Activated naive CD4-positive, alpha-beta T cell treated with anti-CD3 and anti-CD28 coated beads, Interleukin-2, amount 10 ng/mL, durations not matched to agents 7 days and 5 days (primary cell): ENCODE results near the gene TSPEAR.

Experiments used
- CTCF ChIA-PET: fragments of 350-600 bp; sonication (Branson Sonifier 250); formaldehyde crosslinking; loops from one replicate; lab custom pipeline; 2021; ENCODE audit warnings: antibody characterized with exemption; lab: Charles Lee
- DNase-seq: peaks from one replicate; pipeline ENCODE4 v3.0.0-alpha.2; 2020
- H3K27ac Mint-ChIP-seq: one replicate; pipeline ENCODE4 v1.8.0; 2021; ENCODE audit warnings: mild to moderate bottlenecking, moderate library complexity, mixed read lengths
- H3K27me3 Mint-ChIP-seq: one replicate; pipeline ENCODE4 v1.8.0; 2021; ENCODE audit warnings: mild to moderate bottlenecking, mixed read lengths
- H3K36me3 Mint-ChIP-seq: one replicate; pipeline ENCODE4 v1.8.0; 2021; ENCODE audit warnings: mixed read lengths
- H3K4me1 Mint-ChIP-seq: one replicate; pipeline ENCODE4 v1.8.0; 2021; ENCODE audit warnings: mixed read lengths
- H3K4me3 Mint-ChIP-seq: one replicate; pipeline ENCODE4 v1.8.0; 2021; ENCODE audit warnings: mild to moderate bottlenecking, moderate library complexity, mixed read lengths
- H3K9me3 Mint-ChIP-seq: one replicate; pipeline ENCODE4 v1.8.0; 2021; ENCODE audit warnings: mixed read lengths

Gene TSPEAR

DNA sequence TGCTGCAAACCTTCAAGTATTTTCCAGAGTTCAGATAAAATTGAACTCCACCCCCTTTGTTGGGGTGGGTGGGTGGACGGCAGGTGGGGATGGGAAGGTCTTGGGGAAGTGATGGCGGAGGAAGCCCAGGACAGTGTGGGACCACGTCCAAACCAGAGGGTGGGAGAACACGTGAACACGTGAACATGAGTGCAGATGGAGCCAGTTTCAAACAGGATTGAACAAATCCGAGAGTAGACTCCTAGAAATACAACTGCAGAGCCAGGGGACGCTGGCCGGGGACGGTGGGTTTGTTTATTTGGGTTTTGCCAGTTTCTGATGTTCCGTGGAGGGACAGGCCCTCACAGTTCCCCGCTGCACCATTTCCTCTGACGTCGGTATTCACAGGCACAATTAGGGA lies 163.0 kb downstream of the TSPEAR start:
- Mint-ChIP-seq H3K4me1 (peaks cover 22% of the 10 kb centered on the region), H3K27ac (peak overlapping the region; percentile 64), H3K4me3 (no peak overlapping the region), H3K9me3 (peaks cover 23% of the 10 kb centered on the region), H3K36me3 (peaks cover 21% of the 10 kb centered on the region), H3K27me3 (peaks cover 29% of the 10 kb centered on the region)
- CTCF ChIA-PET = interaction anchor here (0.7 kb wide), 1 partner anchor 49 kb away, joined by 3 read pairs; no protein-coding TSS in a partner anchor
- DNase-seq = no peak

DNA sequence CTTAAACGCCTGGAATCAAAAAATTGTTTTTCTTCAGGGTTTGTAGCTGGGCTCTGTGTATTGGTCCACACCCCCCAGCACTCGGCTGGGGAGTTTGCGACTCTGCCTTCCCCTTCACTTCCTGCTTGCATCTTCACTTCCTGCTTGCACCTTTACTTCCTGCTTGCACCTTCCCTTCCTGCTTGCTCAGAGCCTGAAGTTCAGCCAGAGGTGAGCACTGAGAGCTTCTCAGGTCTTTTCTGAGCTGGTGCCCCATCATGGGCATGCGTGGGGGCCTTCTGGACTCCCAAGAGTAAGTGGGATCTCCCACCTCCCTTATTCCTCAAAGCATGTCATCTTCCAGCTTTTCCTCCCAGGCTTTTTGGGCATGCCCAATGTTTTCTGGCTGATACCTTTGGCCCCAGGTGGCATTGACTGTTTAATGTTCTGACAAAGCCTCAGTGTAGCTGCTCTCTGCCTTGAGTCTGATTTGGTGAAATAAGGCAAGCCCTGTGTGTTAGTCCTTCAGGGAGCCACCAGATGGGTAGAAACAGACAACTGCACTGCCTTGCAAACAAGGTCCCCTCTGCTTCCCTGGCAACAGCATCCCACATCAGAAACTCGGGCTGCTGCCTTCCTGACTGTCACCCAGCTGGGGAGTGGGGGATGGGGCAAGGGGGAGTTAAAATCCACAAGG lies 163.6 kb downstream of the TSPEAR start:
- Mint-ChIP-seq H3K4me1 (peaks cover 22% of the 10 kb centered on the region), H3K4me3 (peak overlapping the region; percentile 57), H3K9me3 (peaks cover 23% of the 10 kb centered on the region), H3K36me3 (peaks cover 21% of the 10 kb centered on the region), H3K27ac (peak overlapping the region; percentile 85), H3K27me3 (peaks cover 27% of the 10 kb centered on the region)
- peak; percentile 54 for DNase-seq
- CTCF ChIA-PET = no interaction called here

DNA sequence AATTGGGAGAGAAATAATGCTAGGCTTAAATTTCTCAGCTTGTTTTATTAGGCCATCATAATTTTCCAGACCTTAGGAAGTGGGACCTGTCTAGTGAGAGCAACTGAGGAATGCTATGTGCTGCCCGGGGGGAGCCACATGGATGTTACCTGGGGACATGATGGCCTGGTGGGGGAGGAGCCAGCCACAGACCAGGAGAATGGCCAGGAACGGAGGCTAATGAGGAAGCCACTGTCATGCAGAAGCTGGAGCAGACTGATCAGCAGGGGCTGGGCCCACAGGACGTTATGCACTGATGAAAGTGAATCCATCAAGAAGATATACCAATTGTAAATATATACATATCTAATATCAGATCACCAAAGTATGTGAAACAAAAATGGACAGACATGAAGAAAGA lies 166.8 kb downstream of the TSPEAR start:
- no peak overlapping the region for H3K4me3 Mint-ChIP-seq
- H3K4me1 Mint-ChIP-seq = peaks cover 22% of the 10 kb centered on the region
- CTCF ChIA-PET = no interaction called here
- peaks cover 19% of the 10 kb centered on the region for H3K36me3 Mint-ChIP-seq
- H3K27me3 Mint-ChIP-seq = peaks cover 11% of the 10 kb centered on the region
- no peak overlapping the region for H3K27ac Mint-ChIP-seq
- no peak for DNase-seq
- peaks cover 23% of the 10 kb centered on the region for H3K9me3 Mint-ChIP-seq

DNA sequence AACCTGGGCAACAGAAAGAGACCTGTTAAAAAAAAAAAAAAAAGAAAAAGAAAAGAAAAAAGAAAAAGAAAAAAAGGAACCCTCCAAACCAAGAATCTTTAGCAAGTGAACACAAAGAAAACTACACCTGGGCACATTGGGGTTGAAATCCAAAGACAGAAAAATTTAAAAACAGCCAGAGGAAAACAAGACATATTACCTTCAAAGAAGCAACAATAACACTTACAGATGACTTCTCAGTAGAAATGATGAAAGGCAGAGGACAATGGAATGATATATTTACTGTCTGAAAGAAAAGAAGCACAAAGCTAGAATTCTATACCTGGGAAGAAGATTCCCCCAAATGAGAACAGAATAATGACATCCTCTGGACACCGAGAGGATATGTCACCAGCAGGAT lies 168.7 kb downstream of the TSPEAR start:
- H3K27ac Mint-ChIP-seq = no peak overlapping the region
- no peak for DNase-seq
- H3K9me3 Mint-ChIP-seq = peaks cover 18% of the 10 kb centered on the region
- peaks cover 9% of the 10 kb centered on the region for H3K4me1 Mint-ChIP-seq
- CTCF ChIA-PET = no interaction called here
- peaks cover 15% of the 10 kb centered on the region for H3K36me3 Mint-ChIP-seq
- H3K4me3 Mint-ChIP-seq = no peak overlapping the region
- peaks cover 15% of the 10 kb centered on the region for H3K27me3 Mint-ChIP-seq

DNA sequence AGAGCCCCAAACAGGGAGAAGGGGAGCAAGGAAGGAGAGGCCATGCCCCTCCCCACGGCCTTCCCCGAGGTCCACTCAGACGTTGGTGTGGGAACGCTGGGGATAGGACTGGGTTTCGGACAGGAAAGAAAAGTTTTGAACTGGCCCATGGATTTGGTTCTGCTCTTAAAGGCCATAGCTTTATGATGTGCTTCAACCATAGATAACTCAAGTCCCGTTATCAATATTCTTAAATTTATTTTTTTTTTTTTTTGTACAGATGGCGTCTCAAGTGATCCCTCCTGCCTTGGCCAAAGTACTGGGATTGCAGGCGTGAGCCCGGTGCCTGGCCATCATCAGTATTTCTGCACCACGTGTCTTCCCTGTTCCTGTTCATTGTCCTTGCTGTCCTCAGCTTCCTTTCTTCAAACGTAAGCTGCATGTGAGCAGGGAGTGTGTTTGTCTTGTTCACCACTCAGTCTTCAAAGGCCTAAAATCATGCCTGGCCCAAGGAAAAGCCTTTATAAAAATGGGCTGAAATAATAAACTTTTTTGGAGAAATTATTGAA lies 170.6 kb downstream of the TSPEAR start:
- Mint-ChIP-seq H3K9me3 (peaks cover 5% of the 10 kb centered on the region), H3K36me3 (peaks cover 3% of the 10 kb centered on the region), H3K27me3 (peaks cover 21% of the 10 kb centered on the region), H3K27ac (no peak overlapping the region), H3K4me3 (no peak overlapping the region), H3K4me1 (no peaks in the 10 kb centered on the region)
- CTCF ChIA-PET = interaction anchor here (1.0 kb wide), 1 partner anchor 30 kb away, joined by 3 read pairs; no protein-coding TSS in a partner anchor
- no peak for DNase-seq

DNA sequence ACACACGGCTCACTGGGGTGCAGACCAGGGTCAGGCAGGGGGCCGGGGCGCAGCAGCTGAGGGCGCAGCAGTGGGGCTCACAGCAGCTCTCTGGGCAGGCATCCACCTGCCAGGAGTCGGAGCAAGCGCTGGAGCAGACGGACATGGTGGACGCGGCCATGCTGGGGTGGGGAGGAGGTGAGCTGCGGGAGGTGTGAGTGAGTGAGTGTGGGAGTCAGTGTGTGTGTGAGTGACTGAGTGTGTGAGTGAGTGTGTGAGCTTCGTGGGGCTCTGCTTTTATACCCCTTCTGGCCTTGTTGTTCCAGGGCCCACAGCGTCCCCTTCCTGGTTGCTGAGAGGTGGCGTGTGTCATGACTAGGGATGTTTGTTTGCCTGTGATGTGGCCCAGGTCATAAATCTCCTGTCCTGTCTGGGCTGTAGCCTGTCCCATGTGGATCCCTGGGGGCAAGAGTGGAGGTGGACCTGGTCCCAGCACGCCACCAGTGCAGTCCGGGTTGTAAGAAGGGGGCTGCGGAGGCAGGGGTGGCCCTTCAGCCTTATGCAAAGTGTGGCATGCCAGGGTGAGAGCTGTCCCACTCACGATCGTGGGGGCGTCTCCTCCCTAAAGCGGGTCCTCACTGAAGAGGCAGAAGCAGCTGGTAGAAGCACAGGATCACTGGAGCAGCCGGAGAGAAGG lies 171.2 kb downstream of the TSPEAR start, which contains the start of gene KRTAP10-1:
KRTAP10-1 (minus strand) TSS at position 205 of the 676 bp plus-strand sequence; CDS start at position 160, 45 bp downstream.
- H3K27me3 Mint-ChIP-seq = peaks cover 25% of the 10 kb centered on the region
- no peaks in the 10 kb centered on the region for H3K36me3 Mint-ChIP-seq
- no peak within 1 kb of the TSS for H3K27ac Mint-ChIP-seq
- DNase-seq = no peak
- H3K4me1 Mint-ChIP-seq = no peaks in the 10 kb centered on the region
- CTCF ChIA-PET = no interaction called here
- H3K9me3 Mint-ChIP-seq = no peaks in the 10 kb centered on the region
- no peak within 1 kb of the TSS for H3K4me3 Mint-ChIP-seq

DNA sequence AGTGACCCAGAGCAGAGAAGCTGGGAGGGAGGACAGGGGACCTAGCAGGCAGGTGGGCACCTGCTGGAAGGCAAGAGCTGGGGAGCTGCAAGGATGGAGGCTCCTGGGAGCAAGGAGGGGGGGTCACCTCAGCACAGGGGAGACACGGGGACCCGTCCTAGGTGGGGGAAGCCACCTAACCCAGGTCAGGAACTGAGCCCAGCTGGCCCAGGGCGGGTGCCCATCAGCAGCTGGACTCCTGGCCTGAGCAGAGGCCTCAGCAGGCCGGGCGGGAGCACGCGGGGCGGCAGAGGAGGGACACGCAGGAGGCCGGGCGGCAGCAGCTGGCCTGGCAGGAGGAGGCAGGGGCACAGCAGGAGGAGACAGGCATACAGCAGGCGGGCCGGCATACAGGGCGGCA lies 172.3 kb downstream of the TSPEAR start:
- Mint-ChIP-seq H3K4me3 (no peak overlapping the region), H3K27me3 (peaks cover 21% of the 10 kb centered on the region), H3K4me1 (no peaks in the 10 kb centered on the region), H3K36me3 (no peaks in the 10 kb centered on the region), H3K27ac (no peak overlapping the region), H3K9me3 (no peaks in the 10 kb centered on the region)
- DNase-seq = no peak
- CTCF ChIA-PET = no interaction called here

DNA sequence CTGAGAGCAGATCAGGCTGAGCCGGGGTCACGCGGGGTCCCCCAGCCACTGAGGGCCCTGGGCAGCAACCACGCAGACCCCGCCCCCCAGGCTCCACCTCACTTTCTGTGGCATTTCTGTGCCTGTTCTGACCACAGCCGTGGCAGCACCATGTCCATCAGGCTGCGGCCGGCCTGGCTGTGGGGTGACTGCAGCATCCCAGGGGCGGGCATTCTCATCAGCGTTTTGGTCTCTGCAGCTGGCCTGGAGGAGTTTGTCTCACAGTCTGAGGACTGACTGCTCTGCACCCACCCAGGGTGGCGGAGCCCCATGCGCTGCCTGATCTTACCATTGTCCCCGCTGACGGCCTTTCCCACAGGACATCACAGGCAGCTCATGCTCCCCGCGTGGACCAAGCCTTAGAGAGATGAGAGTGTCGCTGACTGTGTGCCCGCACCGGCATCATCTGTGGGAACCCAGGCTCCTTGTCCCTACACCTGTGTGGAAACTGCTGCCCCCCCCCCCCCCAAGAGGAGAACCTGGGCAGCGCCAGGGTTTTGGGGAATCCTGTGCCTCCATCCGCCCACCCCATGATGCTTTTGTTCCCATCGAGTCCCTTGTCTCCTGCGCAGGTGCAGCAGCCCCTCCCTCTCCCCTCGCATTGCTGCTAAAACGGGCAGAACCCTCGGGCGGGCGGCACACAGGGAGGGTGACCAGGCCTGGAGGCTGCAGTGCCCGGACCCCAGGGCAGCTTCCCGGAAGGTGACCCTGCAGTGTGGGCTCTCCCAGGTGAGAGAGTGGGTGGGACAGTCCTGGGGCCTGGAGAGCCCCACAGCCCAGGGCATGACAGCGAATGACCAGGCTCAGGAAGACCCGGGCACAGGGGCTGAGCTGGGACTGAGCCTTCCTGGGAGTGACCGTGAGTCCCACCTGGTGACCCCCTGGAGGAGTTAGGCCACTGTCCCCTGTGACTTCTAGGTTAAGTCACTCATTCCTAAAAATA lies 173.2 kb downstream of the TSPEAR start:
- CTCF ChIA-PET = no interaction called here
- Mint-ChIP-seq H3K4me3 (no peak overlapping the region), H3K27ac (no peak overlapping the region), H3K36me3 (no peaks in the 10 kb centered on the region), H3K9me3 (no peaks in the 10 kb centered on the region), H3K27me3 (peaks cover 21% of the 10 kb centered on the region), H3K4me1 (no peaks in the 10 kb centered on the region)
- no peak for DNase-seq

DNA sequence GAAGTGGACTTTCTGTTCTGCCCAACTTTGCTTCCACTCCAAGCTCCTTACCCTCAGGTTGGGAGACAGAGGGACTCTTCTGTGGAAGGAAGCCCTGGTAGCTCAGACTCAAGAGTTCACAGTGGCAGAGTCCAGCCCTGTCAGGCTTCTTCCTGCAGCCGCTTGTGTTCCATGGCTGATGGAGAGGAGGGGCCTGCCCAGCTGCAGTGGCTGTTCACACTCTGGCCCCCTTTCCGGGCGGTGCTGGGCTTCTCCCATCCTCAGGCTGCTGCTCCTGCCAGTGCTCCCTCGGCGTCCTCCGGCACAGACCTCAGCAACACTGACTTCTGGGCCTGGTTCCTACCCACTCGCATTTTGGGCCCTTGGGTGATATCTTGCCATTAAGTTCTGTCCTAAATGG lies 175.4 kb downstream of the TSPEAR start:
- peaks cover 31% of the 10 kb centered on the region for H3K27me3 Mint-ChIP-seq
- H3K4me3 Mint-ChIP-seq = no peak overlapping the region
- no peak for DNase-seq
- H3K36me3 Mint-ChIP-seq = no peaks in the 10 kb centered on the region
- no peak overlapping the region for H3K27ac Mint-ChIP-seq
- no peaks in the 10 kb centered on the region for H3K4me1 Mint-ChIP-seq
- CTCF ChIA-PET = interaction anchor here (0.7 to 1.3 kb wide), 2 partner anchors 39 to 253 kb away, joined by 3 read pairs; no protein-coding TSS in a partner anchor
- no peaks in the 10 kb centered on the region for H3K9me3 Mint-ChIP-seq

DNA sequence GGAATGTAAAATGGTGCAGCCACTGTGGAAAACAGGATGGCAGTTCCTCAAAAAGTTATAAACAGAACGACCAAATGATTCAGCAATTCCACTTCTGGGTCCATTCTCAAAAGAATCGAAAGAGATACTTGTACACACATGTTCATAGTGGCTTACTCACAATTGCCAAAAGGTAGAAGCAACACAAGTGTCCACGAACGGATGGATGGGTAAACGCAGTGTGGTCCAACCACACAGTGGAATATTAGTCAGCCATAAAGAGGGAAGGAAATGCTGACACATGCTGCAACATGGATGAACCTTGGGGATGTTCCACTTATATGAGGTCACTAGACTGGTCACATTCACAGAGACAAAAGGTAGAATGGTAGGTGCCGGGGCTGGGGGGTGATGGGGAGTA lies 176.7 kb downstream of the TSPEAR start:
- H3K27ac Mint-ChIP-seq = no peak overlapping the region
- CTCF ChIA-PET = no interaction called here
- no peak overlapping the region for H3K4me3 Mint-ChIP-seq
- H3K36me3 Mint-ChIP-seq = no peaks in the 10 kb centered on the region
- no peaks in the 10 kb centered on the region for H3K9me3 Mint-ChIP-seq
- no peaks in the 10 kb centered on the region for H3K4me1 Mint-ChIP-seq
- peaks cover 25% of the 10 kb centered on the region for H3K27me3 Mint-ChIP-seq
- DNase-seq = peak; percentile 9

DNA sequence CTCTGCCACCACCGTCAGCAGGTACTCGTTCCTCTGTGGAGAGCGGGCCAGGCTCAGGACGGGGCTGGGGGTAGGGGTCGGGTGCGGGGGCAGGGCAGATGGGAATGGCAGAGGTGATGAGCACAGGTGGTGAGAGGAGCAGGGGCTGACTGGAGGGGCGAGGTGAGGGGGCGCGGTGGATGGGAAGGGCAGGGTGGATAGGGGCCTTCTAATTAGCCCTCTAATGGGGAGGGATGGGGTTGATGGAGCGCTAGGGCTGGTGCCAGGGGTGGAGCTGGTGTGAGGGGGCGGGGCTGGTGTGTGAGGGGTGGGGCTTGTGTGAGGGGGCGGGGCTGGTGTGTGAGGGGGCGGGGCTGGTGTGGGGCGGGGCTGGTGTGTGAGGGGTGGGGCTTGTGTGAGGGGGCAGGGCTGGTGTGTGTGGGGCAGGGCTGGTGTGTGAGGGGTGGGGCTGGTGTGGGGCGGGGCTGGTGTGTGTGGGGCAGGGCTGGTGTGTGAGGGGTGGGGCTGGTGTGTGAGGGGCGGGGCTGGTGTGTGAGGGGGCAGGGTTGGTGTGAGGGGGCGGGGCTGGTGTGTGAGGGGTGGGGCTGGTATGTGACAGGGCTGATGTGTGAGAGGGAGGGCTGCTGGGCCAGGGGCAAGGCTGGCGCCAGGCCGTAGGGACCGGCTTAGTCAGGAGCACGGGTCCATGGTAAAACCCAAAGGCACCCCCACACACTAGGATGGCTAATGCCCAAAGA lies 177.3 kb downstream of the TSPEAR start:
- Mint-ChIP-seq H3K4me3 (no peak overlapping the region), H3K9me3 (no peaks in the 10 kb centered on the region), H3K27ac (no peak overlapping the region), H3K27me3 (peaks cover 20% of the 10 kb centered on the region), H3K4me1 (no peaks in the 10 kb centered on the region), H3K36me3 (no peaks in the 10 kb centered on the region)
- CTCF ChIA-PET = no interaction called here
- no peak for DNase-seq

DNA sequence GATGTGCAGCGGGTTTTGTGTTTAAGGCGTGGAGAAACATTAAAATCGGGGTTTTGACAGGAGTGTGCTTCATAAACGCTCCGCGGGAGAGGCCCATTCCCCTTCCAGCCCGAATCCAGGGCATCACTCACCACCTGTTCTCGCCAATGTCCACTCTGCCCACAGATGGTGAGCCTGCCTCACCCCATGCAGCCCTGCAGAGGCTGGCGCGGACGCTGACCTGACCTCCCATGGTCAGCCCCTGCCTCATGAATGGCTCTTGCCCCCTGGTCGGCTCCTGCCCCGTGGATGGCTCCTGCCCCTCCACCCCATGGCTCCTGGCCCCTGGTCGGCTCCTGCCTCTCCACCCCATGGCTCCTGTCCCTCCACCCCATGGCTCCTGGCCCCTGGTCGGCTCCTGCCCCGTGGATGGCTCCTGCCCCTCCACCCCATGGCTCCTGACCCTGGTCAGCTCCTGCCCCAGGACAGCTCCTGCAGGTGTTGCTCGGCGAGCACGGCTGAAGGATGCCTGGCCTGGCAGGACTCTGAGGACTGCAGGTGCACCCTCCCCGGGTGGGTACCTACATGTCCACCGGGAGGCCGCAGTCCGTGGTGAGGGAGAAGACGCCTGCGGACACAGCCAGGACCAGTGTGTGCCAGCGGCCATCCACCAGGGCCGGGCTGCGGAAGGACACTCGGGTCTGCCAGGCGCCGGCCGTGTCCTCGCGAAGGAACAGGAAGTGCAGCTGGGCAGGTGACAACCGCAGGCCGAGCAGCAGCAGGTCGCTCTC lies 178.1 kb downstream of the TSPEAR start:
- CTCF ChIA-PET = no interaction called here
- no peak overlapping the region for H3K4me3 Mint-ChIP-seq
- no peaks in the 10 kb centered on the region for H3K4me1 Mint-ChIP-seq
- H3K36me3 Mint-ChIP-seq = no peaks in the 10 kb centered on the region
- DNase-seq = no peak
- H3K9me3 Mint-ChIP-seq = no peaks in the 10 kb centered on the region
- peaks cover 20% of the 10 kb centered on the region for H3K27me3 Mint-ChIP-seq
- no peak overlapping the region for H3K27ac Mint-ChIP-seq

DNA sequence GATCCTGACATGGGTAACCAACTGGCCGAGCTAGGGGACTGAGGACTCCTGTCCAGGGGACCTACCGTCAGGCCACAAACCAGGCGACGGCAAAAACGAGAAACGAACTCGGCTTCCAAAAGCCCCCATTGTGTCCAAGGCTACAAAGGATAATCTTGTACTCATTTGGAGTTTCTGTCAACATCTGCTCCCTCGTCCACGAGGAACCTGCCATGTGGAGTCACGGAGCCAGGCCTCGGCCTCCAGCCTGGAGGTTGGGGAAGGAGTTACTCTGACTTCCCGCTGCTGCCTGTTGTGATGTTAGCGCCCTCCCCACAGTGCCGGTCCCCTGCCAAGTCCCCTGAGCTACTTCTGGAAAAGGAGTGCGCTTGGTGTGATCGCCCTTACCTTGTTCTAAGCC lies 178.7 kb downstream of the TSPEAR start:
- Mint-ChIP-seq H3K4me1 (no peaks in the 10 kb centered on the region), H3K4me3 (no peak overlapping the region), H3K27me3 (peaks cover 20% of the 10 kb centered on the region), H3K36me3 (no peaks in the 10 kb centered on the region), H3K27ac (no peak overlapping the region), H3K9me3 (no peaks in the 10 kb centered on the region)
- DNase-seq = no peak
- CTCF ChIA-PET = no interaction called here
